H1 (cell line): Measurements from ENCODE around the gene SPAAR. TPM values are rescaled to one million over a fixed set of nuclear protein-coding genes. Genes with fewer than 3 reads are reported as not detected.

Source experiments
- EGR1 ChIP-seq: IDR thresholded peaks from 2 replicates; pipeline ENCODE4 v1.6.1; 2011; ENCODE audit warnings: low read depth, low read length, borderline replicate concordance
- GTF2F1 ChIP-seq: IDR thresholded peaks from 2 replicates; pipeline ENCODE4 v1.6.1; 2012; ENCODE audit warnings: low read depth, low read length, improper control_type of control experiment, borderline replicate concordance
- NRF1 ChIP-seq: IDR thresholded peaks from 2 replicates; pipeline ENCODE4 v1.6.1; 2011; ENCODE audit warnings: mild to moderate bottlenecking, low read depth, low read length, improper control_type of control experiment
- POLR2AphosphoS5 ChIP-seq: IDR thresholded peaks from 2 replicates; pipeline ENCODE4 v1.6.1; 2011; ENCODE audit warnings: low read depth, low read length
- polyA plus RNA-seq, 7 experiments: library from polyadenylated mRNA; depleted of rRNA in 3 of 7; stranded (reverse) in 5 of 7; unstranded in 2 of 7; fragments of >200 nt in 5 of 7; fragments of 200-250 nt in 2 of 7; gene quantifications; 1 replicate in 5 of 7; 2 replicates in 1 of 7; 4 replicates in 1 of 7; pipeline versions ENCODE4 v1.2.1 to v1.2.3, GENCODE V29; 2011 to 2013; ENCODE audit warnings: missing spikeins in 2 of 7, mixed read lengths in 2 of 7
- total RNA-seq: library from RNA; stranded (reverse); fragmentation: NEBNext Ultra II Directional; extraction: Animal tissue kit (Norgen Biotek cat#: 25700); gene quantifications from 2 replicates; pipeline ENCODE4 v1.2.1, GENCODE V29; 2021
- TF ChIP-seq, protein P1 (sequence below): fragments of 300-600 bp; sonication (generic); IDR thresholded peaks from 2 replicates; pipeline ENCODE4 v1.7.1; 2012; ENCODE audit warnings: low read length, moderate library complexity, mild to moderate bottlenecking, inconsistent platforms; ENCODE audit not compliant: insufficient replicate concordance

Gene SPAAR
- total and polyA plus RNA-seq, 2 of the 8 experiments (the other 6 are each of a cell fraction or from before 2014, with no cell fraction given): 0.27 TPM; not detected in 1

DNA sequence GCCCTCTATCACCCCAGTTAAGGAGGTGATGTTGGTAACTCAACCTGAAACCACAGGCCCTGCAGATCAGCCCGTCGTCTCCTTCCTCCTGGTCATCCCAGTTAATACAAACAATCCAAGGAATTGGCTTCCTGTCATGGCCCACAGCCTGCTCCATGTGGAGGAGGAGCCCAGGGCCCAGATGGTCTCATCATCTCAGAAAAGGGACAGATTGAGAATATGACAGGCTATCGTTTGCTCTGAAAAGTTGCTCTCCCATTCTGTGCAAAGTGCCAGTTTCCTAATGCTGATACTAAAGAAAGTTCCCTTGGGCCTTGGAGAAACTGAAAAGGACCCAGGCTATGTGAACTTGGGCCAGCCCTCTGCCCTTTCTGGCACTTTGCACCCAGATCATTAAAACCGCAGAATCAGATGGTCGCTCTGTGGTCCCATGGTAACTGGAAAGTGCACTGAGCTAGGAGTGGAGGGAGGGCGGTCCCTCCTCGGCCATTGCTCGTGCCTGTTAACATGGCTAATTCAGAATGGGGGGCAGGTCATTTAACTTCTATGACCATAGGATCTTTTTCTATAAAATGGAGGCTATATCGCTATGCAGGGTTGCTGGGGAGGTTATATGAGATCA, 675 bp upstream of the SPAAR start (continued):
- TF ChIP-seq, protein P1, sequence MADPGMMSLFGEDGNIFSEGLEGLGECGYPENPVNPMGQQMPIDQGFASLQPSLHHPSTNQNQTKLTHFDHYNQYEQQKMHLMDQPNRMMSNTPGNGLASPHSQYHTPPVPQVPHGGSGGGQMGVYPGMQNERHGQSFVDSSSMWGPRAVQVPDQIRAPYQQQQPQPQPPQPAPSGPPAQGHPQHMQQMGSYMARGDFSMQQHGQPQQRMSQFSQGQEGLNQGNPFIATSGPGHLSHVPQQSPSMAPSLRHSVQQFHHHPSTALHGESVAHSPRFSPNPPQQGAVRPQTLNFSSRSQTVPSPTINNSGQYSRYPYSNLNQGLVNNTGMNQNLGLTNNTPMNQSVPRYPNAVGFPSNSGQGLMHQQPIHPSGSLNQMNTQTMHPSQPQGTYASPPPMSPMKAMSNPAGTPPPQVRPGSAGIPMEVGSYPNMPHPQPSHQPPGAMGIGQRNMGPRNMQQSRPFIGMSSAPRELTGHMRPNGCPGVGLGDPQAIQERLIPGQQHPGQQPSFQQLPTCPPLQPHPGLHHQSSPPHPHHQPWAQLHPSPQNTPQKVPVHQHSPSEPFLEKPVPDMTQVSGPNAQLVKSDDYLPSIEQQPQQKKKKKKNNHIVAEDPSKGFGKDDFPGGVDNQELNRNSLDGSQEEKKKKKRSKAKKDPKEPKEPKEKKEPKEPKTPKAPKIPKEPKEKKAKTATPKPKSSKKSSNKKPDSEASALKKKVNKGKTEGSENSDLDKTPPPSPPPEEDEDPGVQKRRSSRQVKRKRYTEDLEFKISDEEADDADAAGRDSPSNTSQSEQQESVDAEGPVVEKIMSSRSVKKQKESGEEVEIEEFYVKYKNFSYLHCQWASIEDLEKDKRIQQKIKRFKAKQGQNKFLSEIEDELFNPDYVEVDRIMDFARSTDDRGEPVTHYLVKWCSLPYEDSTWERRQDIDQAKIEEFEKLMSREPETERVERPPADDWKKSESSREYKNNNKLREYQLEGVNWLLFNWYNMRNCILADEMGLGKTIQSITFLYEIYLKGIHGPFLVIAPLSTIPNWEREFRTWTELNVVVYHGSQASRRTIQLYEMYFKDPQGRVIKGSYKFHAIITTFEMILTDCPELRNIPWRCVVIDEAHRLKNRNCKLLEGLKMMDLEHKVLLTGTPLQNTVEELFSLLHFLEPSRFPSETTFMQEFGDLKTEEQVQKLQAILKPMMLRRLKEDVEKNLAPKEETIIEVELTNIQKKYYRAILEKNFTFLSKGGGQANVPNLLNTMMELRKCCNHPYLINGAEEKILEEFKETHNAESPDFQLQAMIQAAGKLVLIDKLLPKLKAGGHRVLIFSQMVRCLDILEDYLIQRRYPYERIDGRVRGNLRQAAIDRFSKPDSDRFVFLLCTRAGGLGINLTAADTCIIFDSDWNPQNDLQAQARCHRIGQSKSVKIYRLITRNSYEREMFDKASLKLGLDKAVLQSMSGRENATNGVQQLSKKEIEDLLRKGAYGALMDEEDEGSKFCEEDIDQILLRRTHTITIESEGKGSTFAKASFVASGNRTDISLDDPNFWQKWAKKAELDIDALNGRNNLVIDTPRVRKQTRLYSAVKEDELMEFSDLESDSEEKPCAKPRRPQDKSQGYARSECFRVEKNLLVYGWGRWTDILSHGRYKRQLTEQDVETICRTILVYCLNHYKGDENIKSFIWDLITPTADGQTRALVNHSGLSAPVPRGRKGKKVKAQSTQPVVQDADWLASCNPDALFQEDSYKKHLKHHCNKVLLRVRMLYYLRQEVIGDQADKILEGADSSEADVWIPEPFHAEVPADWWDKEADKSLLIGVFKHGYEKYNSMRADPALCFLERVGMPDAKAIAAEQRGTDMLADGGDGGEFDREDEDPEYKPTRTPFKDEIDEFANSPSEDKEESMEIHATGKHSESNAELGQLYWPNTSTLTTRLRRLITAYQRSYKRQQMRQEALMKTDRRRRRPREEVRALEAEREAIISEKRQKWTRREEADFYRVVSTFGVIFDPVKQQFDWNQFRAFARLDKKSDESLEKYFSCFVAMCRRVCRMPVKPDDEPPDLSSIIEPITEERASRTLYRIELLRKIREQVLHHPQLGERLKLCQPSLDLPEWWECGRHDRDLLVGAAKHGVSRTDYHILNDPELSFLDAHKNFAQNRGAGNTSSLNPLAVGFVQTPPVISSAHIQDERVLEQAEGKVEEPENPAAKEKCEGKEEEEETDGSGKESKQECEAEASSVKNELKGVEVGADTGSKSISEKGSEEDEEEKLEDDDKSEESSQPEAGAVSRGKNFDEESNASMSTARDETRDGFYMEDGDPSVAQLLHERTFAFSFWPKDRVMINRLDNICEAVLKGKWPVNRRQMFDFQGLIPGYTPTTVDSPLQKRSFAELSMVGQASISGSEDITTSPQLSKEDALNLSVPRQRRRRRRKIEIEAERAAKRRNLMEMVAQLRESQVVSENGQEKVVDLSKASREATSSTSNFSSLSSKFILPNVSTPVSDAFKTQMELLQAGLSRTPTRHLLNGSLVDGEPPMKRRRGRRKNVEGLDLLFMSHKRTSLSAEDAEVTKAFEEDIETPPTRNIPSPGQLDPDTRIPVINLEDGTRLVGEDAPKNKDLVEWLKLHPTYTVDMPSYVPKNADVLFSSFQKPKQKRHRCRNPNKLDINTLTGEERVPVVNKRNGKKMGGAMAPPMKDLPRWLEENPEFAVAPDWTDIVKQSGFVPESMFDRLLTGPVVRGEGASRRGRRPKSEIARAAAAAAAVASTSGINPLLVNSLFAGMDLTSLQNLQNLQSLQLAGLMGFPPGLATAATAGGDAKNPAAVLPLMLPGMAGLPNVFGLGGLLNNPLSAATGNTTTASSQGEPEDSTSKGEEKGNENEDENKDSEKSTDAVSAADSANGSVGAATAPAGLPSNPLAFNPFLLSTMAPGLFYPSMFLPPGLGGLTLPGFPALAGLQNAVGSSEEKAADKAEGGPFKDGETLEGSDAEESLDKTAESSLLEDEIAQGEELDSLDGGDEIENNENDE: no peak
- no peak for TF ChIP-seq EGR1
- no peak for TF ChIP-seq GTF2F1
- no peak for TF ChIP-seq NRF1
- TF ChIP-seq POLR2AphosphoS5: no peak
